Measurements from ENCODE around the gene CSNK1G1. TPM values are rescaled to one million over a fixed set of nuclear protein-coding genes. Genes with fewer than 3 reads are reported as not detected.

Gene CSNK1G1
- total and polyA plus RNA-seq, 2 of the 8 experiments (the other 6 are each of a cell fraction or from before 2014, with no cell fraction given): 6.0 to 12.9 TPM

DNA sequence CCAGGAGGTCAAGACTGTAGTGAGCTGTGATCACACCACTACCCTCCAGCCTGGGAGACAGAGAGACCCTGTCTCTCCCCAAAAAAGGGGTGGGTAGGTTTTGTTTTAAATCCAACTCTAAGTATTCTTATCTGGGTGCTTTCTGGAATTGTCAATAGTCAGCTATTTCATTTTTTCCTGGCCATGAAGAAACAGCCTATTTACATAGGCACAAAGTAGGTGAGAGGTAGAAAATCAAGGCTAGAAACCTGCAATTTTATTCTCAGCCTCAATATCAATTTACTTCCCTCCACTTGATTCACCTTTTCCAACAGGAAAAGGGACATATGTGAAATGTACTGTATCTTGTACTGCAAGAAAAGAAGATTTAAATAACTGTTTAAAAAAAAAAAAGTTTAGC, 45.9 kb downstream of the CSNK1G1 start:
- Histone ChIP-seq H3K27ac (ENCODE audit: low read depth, low read length) (no peak overlapping the region), H3K9me3 (ENCODE audit: insufficient read depth in 2 of 2, low read depth in 1 of 2, low read length in 1 of 2) (no peaks in the 10 kb centered on the region; a peak in 1 of 4 replicates), H3K36me3 (ENCODE audit: control insufficient read depth in 2 of 4, insufficient read depth in 4 of 4, low read length in 3 of 4) (no peaks in the 10 kb centered on the region), H3K79me2 (ENCODE audit: control insufficient read depth in 1 of 2, insufficient read depth in 2 of 2, low read length in 2 of 2) (peaks cover 0 to 9% of the 10 kb centered on the region in 2 experiments; a peak in 2 of 4 replicates), H3K23me2 (ENCODE audit: low read depth, low read length) (no peaks in the 10 kb centered on the region), H3K4me3 (ENCODE audit: extremely low read depth in 1 of 4, insufficient read depth in 2 of 4, low read depth in 3 of 4, low read length in 4 of 4) (no peak overlapping the region), H3K4ac (replicated peaks; ENCODE audit: insufficient read length, low read depth, low read length) (no peak overlapping the region), H3K18ac (ENCODE audit: extremely low read depth, low read length) (no peak overlapping the region), H4K91ac (replicated peaks; ENCODE audit: insufficient read length, low read length) (no peak overlapping the region), H4K20me1 (replicated peaks in 1 of 2; ENCODE audit: control insufficient read depth in 1 of 2, insufficient read depth in 2 of 2, low read length in 2 of 2) (no peaks in the 10 kb centered on the region), H2BK12ac (ENCODE audit: low read depth, low read length) (no peak overlapping the region), H2BK20ac (ENCODE audit: low read length) (no peak overlapping the region), H2BK120ac (replicated peaks; ENCODE audit: low read depth, low read length) (no peak overlapping the region), H3K27me3 (replicated peaks in 1 of 4; ENCODE audit: control insufficient read depth in 3 of 4, extremely low read depth in 1 of 4, insufficient read depth in 3 of 4, low read length in 3 of 4) (no peaks in the 10 kb centered on the region), H2AK5ac (ENCODE audit: low read depth, low read length) (no peak overlapping the region), H4K5ac (ENCODE audit: insufficient read length, low read depth, low read length) (no peak overlapping the region), H3K23ac (ENCODE audit: insufficient read length) (no peak overlapping the region), H3K14ac (ENCODE audit: insufficient read length) (no peak overlapping the region), H3K4me2 (ENCODE audit: insufficient read depth in 1 of 2, low read depth in 2 of 2, low read length in 2 of 2) (no peak overlapping the region), H3K9ac (replicated peaks in 1 of 4; ENCODE audit: extremely low read depth in 1 of 4, low read depth in 3 of 4, low read length in 3 of 4) (no peak overlapping the region), H2AFZ (ENCODE audit: low read length) (no peak overlapping the region), H2BK5ac (ENCODE audit: low read depth, low read length) (no peak overlapping the region), H3K56ac (replicated peaks; ENCODE audit: insufficient read length, low read depth, low read length) (no peak overlapping the region), H4K8ac (ENCODE audit: extremely low read depth, insufficient read depth, low read length) (no peak overlapping the region), H3K79me1 (ENCODE audit: low read depth, low read length) (no peaks in the 10 kb centered on the region), H3K4me1 (replicated peaks in 1 of 4; ENCODE audit: control insufficient read depth in 3 of 4, insufficient read depth in 4 of 4, low read length in 3 of 4) (peaks cover 0 to 3% (median 0%) of the 10 kb centered on the region in 4 experiments; a peak in 1 of 7 replicates), H2BK15ac (ENCODE audit: low read length) (no peak overlapping the region)
- FAIRE-seq (no peak), DNase-seq (ENCODE audit: low read depth in 1 of 2, low spot score in 2 of 2) (no peak)
- TF ChIP-seq RXRA (IDR thresholded peaks at IDR 0.05; ENCODE audit: insufficient read depth, low read depth, low read length) (no peak), TAF7 (optimal IDR thresholded peaks at IDR 0.05; ENCODE audit: borderline replicate concordance, low read depth, low read length) (no peak), TAF1 (IDR thresholded peaks at IDR 0.05; ENCODE audit: low read depth, low read length) (no peak), CEBPB (IDR thresholded peaks at IDR 0.05; ENCODE audit: low read depth, low read length) (no peak), CREB1 (IDR thresholded peaks at IDR 0.05) (no peak), POLR2A (IDR thresholded peaks at IDR 0.05; ENCODE audit: control extremely low read depth in 1 of 2, low read depth in 2 of 2, low read length in 2 of 2) (no peak), POU5F1 (IDR thresholded peaks at IDR 0.05; ENCODE audit: low read depth, low read length) (no peak), KDM4A (IDR thresholded peaks at IDR 0.05; ENCODE audit: low read depth, low read length, severe bottlenecking) (no peak), NANOG (IDR thresholded peaks at IDR 0.05; ENCODE audit: insufficient read depth, low read depth, low read length, poor library complexity, severe bottlenecking) (no peak), HDAC2 (IDR thresholded peaks at IDR 0.05; ENCODE audit: borderline replicate concordance in 1 of 2, low read depth in 2 of 2, low read length in 2 of 2) (no peak), CTBP2 (IDR thresholded peaks at IDR 0.05; ENCODE audit: borderline replicate concordance, insufficient read depth, insufficient read length, low read length) (no peak), KDM5A (IDR thresholded peaks at IDR 0.05; ENCODE audit: low read length) (no peak)
- TF ChIP-seq, protein P1, sequence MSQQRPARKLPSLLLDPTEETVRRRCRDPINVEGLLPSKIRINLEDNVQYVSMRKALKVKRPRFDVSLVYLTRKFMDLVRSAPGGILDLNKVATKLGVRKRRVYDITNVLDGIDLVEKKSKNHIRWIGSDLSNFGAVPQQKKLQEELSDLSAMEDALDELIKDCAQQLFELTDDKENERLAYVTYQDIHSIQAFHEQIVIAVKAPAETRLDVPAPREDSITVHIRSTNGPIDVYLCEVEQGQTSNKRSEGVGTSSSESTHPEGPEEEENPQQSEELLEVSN (IDR thresholded peaks at IDR 0.05): no peak
- TF ChIP-seq, protein P2, sequence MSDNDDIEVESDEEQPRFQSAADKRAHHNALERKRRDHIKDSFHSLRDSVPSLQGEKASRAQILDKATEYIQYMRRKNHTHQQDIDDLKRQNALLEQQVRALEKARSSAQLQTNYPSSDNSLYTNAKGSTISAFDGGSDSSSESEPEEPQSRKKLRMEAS (IDR thresholded peaks at IDR 0.05): no peak
- POLR2A ChIA-PET (ENCODE audit: partially characterized antibody): interaction anchor here (0.6 to 0.7 kb wide), 2 partner anchors 152 to 159 kb away, joined by 3 read pairs; no protein-coding TSS in a partner anchor
- CTCF ChIA-PET (ENCODE audit: partially characterized antibody): interaction anchor here (1.0 to 1.6 kb wide), 2 partner anchors 38 to 147 kb away, joined by 3 read pairs; no protein-coding TSS in a partner anchor
